Stimulated activated CD4-positive, alpha-beta T cell treated with anti-CD3 and anti-CD28 coated beads, Interleukin-1b, Interleukin-23, amount 100 ng/mL, for 1 hour (primary cell): ENCODE measurements around the gene KCNJ8.
"Not testable (repeated sequence)": the region's sequence is repeated elsewhere in the genome, so short reads cannot be mapped to it uniquely, and the experiment has no call there.

Source experiments
- DNase-seq, 2 donors: peaks; one replicate each; pipeline ENCODE4 v3.0.0-alpha.2; 2020; ENCODE audit warnings: low read depth in 2 of 2

KCNJ8 gene

DNA sequence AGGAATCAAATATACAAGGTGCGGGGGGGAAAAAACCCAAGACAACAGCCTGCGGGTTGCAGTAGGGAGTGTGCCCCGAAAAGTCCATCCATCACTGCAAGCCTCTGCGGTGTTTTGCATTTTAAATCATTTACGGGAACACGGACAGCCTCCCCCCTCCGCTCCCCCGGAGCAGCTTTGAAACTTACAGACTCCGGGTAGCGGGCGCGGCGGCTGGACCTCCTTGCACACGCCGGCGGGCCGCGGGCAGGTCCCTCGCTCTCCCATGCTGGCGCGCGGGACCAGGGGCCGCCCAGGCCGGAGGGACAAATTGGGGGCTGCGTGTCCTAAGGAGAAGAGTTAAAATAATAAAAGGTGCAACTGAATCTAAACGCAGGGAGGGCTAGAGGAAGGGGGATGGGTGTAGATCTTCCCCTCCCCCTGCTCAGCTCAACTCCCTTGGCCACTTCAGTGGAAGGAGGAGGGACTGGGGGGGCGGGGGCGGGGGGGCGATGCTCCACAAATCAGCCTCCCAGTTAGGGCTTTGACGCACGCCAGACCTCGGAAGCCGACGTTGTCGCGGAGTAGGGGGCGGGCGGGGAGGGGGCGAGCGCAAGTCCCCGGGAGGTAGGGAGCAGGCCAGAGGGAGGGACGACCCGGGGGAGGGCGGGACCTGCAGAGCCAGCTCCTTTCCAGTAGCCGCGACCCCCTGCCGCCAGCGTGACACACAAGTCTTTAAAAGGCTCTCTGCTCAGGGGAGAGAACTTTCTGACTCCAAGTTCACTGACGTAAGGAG lies at the start of gene KCNJ8:
KCNJ8 (minus strand) TSS at position 349 of the 775 bp plus-strand sequence. CDS start 1,090 bp downstream, outside the sequence.
- no peak for DNase-seq

- DNase-seq, result no peak
Observed at GRCh38 chr12:21823581-21823980, 49.1 kb upstream of the KCNJ8 start.

- DNase-seq, result no peak
Observed at GRCh38 chr12:21819678-21820077, 45.2 kb upstream of the KCNJ8 start.

DNA sequence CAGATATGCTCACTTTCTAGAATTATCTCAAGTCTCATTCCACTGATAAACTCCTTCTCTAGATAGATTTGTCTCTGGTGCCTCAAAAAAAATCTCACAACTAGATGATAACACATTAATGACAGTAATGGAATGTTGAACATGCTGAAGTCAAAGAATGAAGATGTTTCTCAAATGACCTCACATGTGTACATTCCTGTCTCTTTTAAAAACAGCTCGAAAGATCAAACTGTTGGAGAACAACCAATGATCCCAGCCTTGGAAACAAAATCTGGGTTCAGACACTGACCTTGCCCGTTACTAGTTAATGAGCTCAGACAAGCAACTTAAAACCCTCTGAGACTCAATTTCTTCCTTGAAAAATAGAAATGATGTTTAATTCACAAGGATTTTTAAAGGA lies 44.7 kb upstream of the KCNJ8 start:
- DNase-seq, result no peak

- DNase-seq, result no peak
Observed at GRCh38 chr12:21818627-21819026, 44.1 kb upstream of the KCNJ8 start.

- no peak for DNase-seq
Observed at GRCh38 chr12:21815306-21816062, 41.0 kb upstream of the KCNJ8 start.

DNA sequence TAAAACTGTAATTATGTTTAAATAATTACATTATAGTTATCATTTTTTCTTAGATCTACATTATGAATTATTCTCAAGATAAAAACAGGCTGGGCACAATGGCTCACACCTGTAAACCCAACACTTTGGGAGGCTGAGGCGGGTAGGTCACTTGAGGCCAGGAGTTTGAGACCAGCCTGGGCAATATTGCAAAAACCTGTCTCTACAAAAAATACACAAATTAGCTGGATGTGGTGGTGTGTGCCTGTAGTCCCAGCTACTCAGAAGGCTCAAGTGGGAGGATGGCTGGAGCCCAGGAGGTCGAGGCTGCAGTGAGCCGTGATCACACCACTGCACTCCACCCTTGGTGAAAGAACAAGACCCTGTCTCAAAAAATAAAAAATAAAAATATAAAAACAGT lies 40.3 kb upstream of the KCNJ8 start:
- no peak for DNase-seq

- DNase-seq, result no peak
Observed at GRCh38 chr12:21814327-21814726, 39.8 kb upstream of the KCNJ8 start.

DNA sequence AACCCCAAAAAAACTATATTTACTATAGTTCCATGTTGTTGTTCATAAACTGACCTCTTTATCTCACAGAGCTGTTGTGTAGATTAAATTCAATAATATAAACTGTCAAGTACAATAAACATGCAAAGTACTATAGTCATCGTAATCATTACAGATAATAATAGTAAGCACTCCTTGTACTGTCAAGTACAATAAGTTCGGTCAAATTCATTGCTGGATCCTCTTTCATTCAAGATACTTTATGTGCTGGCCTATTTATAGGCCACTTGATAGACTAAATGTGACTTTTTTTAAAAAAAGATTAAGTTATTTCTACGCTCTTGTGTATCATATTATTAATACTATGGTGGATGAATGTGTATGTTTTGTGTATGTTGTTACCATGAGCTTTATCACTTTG lies 39.2 kb upstream of the KCNJ8 start:
- DNase-seq, result no peak

DNA sequence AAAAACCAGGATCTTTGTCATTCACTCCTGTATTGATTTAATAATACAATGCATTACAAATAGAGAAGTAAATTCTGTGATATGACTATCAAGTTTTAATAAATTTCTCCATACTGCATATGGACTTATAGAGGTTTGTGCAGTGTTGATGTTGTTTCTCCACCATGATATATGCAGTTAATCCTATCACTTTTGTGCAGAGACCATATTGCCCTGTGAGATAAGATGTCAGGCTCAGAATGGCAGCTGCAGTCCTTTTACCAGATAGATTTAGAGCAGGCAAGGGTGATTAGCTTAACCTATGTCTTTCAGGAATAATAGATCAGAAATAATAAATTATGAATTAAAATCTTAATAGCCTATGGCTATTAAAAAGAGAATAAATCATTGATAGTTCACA lies 38.6 kb upstream of the KCNJ8 start:
- DNase-seq, result no peak

GRCh38 chr12:21812340-21812739 lies 37.8 kb upstream of the KCNJ8 start:
- DNase-seq, result not testable (repeated sequence)

DNA sequence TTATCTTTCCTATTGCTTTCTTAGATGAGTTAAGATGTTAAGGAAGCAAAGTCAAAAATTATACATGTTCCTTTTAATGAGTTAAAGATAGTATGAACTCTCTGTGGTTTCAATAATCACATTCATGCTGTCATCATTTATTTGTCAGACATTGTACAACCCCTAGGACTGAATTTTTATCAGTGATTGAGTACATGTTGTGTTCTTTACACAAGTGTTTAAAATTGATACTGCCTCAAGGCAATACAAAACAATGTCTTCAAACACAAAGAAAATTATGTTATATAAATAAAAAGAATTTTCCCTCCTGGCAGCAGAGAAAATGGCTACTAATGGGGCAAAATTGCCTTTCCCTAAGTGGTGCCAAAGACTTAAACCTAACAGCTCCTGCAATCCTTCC lies 34.6 kb upstream of the KCNJ8 start:
- DNase-seq, result no peak

DNA sequence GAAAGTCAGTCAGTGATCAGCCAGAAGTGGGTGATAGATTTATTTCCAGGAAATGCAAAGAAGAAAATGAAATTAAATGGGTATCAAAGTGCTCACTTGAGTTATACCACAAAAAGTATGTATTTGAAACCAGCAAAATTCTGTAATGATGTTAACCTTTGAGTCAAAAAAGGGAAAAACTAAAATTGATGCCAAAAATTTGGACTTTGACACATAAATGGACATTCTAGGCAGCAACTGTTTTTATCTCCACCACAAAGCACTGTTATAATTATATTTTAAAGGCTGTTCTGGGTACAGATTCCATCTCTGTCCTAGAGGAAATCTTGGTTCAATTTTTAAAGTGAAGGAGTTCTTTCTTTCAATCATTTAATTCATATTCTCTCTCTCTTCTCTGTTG lies 31.7 kb upstream of the KCNJ8 start:
- DNase-seq, result no peak

- no peak for DNase-seq
Observed at GRCh38 chr12:21801522-21802288, 27.2 kb upstream of the KCNJ8 start.

GRCh38 chr12:21800011-21800410 lies 25.5 kb upstream of the KCNJ8 start:
- DNase-seq, result no peak

DNA sequence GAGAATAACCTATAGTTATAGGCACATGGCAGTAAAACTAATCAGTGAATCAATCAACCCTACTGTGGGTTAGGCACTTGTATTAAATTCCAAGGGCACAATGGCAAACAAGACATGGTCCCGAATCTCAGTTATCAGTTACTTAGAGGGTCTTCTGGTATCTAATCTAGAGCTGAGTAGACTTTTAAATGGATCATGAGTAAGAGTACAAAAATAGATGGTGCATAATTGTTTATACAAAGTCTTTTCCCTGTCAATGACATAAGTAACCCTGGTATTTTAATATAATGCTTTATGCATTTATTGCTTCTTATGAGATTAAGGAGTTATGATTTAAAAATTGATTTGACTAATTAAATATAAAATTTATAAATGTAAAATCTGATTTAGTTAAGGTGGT lies 23.0 kb upstream of the KCNJ8 start:
- no peak for DNase-seq

- DNase-seq, result no peak
Observed at GRCh38 chr12:21795648-21796328, 21.3 kb upstream of the KCNJ8 start.

- not testable (repeated sequence) for DNase-seq
Observed at GRCh38 chr12:21794807-21795595, 20.5 kb upstream of the KCNJ8 start.

- not testable (repeated sequence) for DNase-seq
Observed at GRCh38 chr12:21789687-21790086, 15.2 kb upstream of the KCNJ8 start.

DNA sequence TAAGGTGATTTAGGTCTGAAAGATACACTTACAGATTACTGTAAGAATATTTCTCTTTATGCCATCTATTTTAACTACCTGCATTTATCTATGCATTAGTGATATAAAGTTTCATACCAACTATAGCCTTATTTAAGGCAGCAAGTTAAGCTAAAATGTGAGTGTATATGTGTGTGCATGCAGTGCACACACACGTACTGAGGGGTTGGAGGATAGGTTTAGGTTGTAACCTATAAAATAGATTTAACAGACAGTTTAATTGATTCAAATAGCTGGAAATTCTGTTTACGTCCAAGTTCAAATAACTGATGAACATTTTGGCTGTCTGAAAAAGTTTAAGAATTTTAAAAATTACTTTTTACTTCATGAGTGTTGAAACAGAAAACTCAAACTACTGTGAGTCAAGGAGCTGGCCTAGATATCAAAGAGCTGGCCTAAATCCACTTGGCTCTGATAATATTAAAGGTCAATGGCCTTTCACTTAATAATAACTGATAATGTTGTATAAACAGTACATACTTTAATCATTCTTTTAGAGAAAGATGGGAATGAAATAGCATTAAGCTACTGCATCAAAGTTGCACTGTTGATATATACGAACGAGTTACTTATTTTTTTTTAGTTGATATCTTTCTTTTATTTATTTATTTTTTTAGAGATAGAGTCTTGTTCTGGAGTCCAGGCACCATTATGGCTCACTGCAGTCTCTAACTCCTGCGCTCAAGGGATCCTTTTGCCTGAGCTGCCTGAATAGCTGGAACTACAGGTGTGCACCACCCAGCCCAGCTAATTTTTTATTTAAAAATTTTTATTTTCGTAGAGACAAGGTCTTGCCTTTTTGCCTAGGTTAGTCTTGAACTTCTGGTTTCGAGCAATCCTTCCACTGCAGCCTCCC lies 13.8 kb upstream of the KCNJ8 start:
- DNase-seq, result no peak
